Measurements from ENCODE around the gene C7. TPM values are rescaled to one million over a fixed set of nuclear protein-coding genes. Genes with fewer than 3 reads are reported as not detected.

C7 gene
- total and polyA plus RNA-seq, 2 donors, result 609 to 807 TPM

DNA sequence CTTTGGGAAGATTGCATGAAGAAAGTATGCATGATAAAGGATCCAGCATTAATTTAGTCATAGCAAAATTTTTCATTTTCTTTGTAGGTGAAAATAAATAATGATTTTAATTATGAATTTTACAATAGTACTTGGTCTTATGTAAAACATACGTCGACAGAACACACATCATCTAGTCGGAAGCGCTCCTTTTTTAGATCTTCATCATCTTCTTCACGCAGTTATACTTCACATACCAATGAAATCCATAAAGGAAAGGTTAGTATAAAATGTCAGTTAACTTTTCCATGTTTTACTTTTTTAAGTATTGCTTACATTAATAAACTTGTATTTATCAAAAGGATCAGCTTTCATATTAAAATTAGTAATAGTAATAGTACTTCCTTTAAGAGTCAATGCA is 35.8 kb downstream of the C7 start:
- no peaks in the 10 kb centered on the region for H3K36me3 ChIP-seq (ENCODE audit: insufficient read depth)
- H3K27ac ChIP-seq (ENCODE audit: low read depth), result no peak overlapping the region
- no peak for DNase-seq (ENCODE audit: extremely low spot score)
- H3K4me3 ChIP-seq (ENCODE audit: low read depth, low read length), result no peak overlapping the region
- no peaks in the 10 kb centered on the region for H3K4me1 ChIP-seq (ENCODE audit: insufficient read depth)
- WGBS, result 95% methylated on average over 5 of the region's 5 CpGs

DNA sequence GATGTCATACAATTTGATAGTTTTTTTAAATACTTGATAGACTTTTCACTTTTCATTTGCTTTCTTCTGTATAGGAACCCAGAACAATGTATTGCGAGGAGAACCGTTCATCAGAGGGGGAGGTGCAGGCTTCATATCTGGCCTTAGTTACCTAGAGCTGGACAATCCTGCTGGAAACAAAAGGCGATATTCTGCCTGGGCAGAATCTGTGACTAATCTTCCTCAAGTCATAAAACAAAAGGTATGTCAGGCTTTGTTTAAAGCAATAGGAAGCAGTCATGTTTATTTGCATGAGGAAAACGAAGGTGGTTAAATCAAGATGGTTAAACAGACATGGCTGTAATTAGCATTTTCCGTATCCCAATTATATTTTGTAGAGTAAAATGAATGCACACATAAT is 46.0 kb downstream of the C7 start:
- Histone ChIP-seq H3K36me3 (ENCODE audit: insufficient read depth) (no peaks in the 10 kb centered on the region), H3K27ac (ENCODE audit: low read depth) (no peak overlapping the region), H3K4me1 (ENCODE audit: insufficient read depth) (no peaks in the 10 kb centered on the region), H3K4me3 (ENCODE audit: low read depth, low read length) (no peak overlapping the region)
- DNase-seq (ENCODE audit: extremely low spot score), result no peak
- 77% methylated on average over 5 of the region's 5 CpGs for WGBS

GRCh38 chr5:40957048-40957447 is 47.8 kb downstream of the C7 start:
- H3K36me3 ChIP-seq (ENCODE audit: insufficient read depth), result no peaks in the 10 kb centered on the region
- WGBS, result 92% methylated on average over 3 of the region's 3 CpGs
- H3K4me1 ChIP-seq (ENCODE audit: insufficient read depth), result no peaks in the 10 kb centered on the region
- H3K4me3 ChIP-seq (ENCODE audit: low read depth, low read length), result no peak overlapping the region
- no peak overlapping the region for H3K27ac ChIP-seq (ENCODE audit: low read depth)
- DNase-seq (ENCODE audit: extremely low spot score), result no peak

DNA sequence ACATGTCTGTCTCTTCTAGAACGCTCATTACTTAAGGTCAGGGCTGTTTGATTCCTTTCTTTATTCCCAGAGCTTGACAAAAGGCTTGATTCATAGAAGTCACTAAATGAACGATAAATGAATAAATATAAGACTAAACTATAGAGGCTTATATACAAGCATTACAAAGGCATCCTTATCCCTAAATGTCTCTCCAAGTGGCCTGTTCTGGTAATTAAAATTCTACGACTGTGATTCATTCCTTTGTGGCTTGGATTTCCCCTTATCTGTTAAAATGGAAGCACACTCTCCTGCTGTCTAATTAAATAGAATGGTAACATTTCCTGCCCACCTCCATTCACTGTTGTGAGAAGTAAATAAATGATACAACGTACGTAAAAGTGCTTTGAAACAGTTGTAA is 49.5 kb downstream of the C7 start:
- Histone ChIP-seq H3K27ac (ENCODE audit: low read depth) (no peak overlapping the region), H3K4me1 (ENCODE audit: insufficient read depth) (no peaks in the 10 kb centered on the region), H3K36me3 (ENCODE audit: insufficient read depth) (no peaks in the 10 kb centered on the region), H3K4me3 (ENCODE audit: low read depth, low read length) (no peak overlapping the region)
- whole genome bisulfite sequencing, result 89% methylated on average over 5 of the region's 5 CpGs
- no peak for DNase-seq (ENCODE audit: extremely low spot score)

- Histone ChIP-seq H3K4me1 (ENCODE audit: insufficient read depth) (no peaks in the 10 kb centered on the region), H3K27ac (ENCODE audit: low read depth) (no peak overlapping the region), H3K4me3 (ENCODE audit: low read depth, low read length) (no peak overlapping the region), H3K36me3 (ENCODE audit: insufficient read depth) (no peaks in the 10 kb centered on the region)
- 99% methylated on average over 1 of the region's 1 CpG for WGBS
- DNase-seq (ENCODE audit: extremely low spot score), result no peak
Observed at GRCh38 chr5:40960037-40960436, 50.7 kb downstream of the C7 start.

DNA sequence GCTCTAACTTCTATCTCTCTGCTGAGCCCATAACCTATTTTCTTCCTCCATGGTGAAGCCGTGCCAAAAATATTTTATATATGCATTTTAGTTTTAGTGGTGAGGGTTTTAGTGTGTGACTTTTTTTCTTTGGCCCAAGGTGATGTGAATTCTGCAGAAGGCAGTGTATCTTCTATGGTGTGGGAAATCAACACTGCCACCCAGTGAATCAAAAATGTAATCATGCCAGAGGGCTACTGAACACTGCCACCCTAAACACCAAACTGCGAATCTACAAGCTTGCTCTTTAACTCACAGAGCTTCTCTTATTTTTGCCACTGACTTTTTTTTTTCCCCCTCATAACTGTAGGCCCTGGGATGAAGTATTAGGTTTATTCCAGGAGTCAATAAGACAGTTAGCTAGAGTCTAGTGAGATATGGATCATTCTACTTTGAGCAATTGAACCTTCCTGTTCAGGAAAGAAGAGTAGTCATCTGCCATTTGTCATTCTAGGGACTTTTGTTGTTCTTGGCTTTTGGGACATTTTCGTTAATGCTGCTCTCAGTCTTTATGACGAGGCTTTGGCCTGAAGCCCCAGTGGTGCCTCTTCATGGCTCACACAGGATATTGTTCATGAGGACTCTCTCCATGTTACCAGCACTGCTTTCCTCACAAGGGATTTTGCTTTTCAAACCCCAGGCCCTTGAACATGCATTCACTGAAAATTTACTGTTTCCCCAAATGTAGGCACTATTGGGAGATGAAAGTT is 53.1 kb downstream of the C7 start:
- Histone ChIP-seq H3K4me1 (ENCODE audit: insufficient read depth) (no peaks in the 10 kb centered on the region), H3K36me3 (ENCODE audit: insufficient read depth) (no peaks in the 10 kb centered on the region), H3K27ac (ENCODE audit: low read depth) (no peak overlapping the region), H3K4me3 (ENCODE audit: low read depth, low read length) (no peak overlapping the region)
- no peak for DNase-seq (ENCODE audit: extremely low spot score)
- 84% methylated on average over 4 of the region's 4 CpGs for WGBS

DNA sequence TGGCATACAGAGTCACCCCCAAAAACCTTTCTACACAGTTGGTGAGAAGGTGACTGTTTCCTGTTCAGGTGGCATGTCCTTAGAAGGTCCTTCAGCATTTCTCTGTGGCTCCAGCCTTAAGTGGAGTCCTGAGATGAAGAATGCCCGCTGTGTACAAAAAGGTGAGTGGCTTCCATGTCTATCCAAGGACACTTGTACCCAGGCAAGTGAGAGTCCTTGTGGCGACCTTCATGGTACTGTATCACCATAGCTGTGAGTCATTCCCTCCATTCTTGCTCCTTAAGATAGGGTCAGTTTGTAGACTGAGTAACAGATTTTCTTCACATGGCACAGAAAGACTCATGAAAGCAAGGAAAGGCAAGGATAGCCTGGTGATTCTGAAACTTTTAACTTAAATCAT is 63.1 kb downstream of the C7 start:
- H3K36me3 ChIP-seq (ENCODE audit: insufficient read depth), result no peaks in the 10 kb centered on the region
- WGBS, result 97% methylated on average over 2 of the region's 2 CpGs
- H3K4me3 ChIP-seq (ENCODE audit: low read depth, low read length), result no peak overlapping the region
- H3K27ac ChIP-seq (ENCODE audit: low read depth), result no peak overlapping the region
- no peak for DNase-seq (ENCODE audit: extremely low spot score)
- no peaks in the 10 kb centered on the region for H3K4me1 ChIP-seq (ENCODE audit: insufficient read depth)

DNA sequence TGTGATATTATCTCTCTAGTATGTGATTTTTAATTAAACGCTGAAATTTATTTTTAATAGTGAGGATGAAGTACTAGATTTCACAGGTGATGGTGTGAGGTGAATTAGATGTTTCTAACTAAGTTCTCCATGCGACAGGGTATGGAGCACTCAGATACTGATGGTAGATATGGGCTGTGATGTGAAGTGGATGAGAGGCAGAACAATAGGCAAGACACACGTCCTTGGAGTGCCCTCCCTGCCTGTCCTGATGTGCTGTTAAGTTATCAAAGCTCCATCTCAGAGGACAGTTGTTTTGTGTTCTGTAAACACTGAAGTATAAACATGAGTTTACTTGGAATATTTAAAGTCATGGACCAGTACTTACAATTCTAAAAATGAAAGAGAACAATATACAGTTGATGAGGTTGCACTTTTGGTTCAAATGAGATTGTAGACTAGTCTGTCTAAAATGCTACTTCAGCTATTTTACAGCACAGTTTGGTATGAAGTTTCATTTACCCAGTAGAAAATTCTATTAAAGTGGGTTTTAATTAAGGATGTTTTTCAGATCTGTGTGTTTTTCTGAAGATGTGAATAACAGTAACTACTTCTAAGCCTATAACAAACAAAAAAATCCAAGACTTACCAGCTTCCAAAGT is 64.2 kb downstream of the C7 start:
- no peaks in the 10 kb centered on the region for H3K4me1 ChIP-seq (ENCODE audit: insufficient read depth)
- DNase-seq (ENCODE audit: extremely low spot score), result no peak
- 74% methylated on average over 3 of the region's 3 CpGs for WGBS

GRCh38 chr5:40976041-40976440 is 66.7 kb downstream of the C7 start:
- WGBS, result 70% methylated on average over 3 of the region's 3 CpGs
- no peak overlapping the region for H3K4me3 ChIP-seq (ENCODE audit: low read depth, low read length)
- H3K36me3 ChIP-seq (ENCODE audit: insufficient read depth), result no peaks in the 10 kb centered on the region
- H3K27ac ChIP-seq (ENCODE audit: low read depth), result no peak overlapping the region
- H3K4me1 ChIP-seq (ENCODE audit: insufficient read depth), result no peaks in the 10 kb centered on the region
- DNase-seq (ENCODE audit: extremely low spot score), result no peak

More for the DNA sequence above, 64.2 kb downstream of the C7 start:
- Histone ChIP-seq H3K36me3 (ENCODE audit: insufficient read depth) (no peaks in the 10 kb centered on the region), H3K4me3 (ENCODE audit: low read depth, low read length) (no peak overlapping the region), H3K27ac (ENCODE audit: low read depth) (no peak overlapping the region)

DNA sequence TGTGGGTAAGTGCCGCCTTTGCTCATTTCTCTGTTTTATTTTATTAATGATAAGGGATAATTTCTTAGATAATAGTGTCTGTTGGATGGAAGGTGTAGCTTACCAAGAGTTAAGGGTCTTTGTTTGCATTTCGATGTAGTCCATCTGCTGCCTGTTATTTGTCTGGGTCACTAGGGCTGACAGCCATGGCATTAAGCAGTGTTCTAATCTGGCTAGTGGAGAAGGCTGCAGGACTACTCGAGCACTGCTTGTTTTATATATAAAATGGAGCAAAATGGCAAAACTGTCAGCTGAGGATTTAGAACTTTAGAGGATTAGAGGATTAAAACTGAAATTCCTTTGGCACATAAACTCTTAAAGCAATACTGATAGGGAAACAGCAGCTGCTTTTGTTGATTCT is 67.5 kb downstream of the C7 start:
- Histone ChIP-seq H3K4me1 (ENCODE audit: insufficient read depth) (no peaks in the 10 kb centered on the region), H3K4me3 (ENCODE audit: low read depth, low read length) (no peak overlapping the region), H3K36me3 (ENCODE audit: insufficient read depth) (no peaks in the 10 kb centered on the region), H3K27ac (ENCODE audit: low read depth) (no peak overlapping the region)
- 25% methylated on average over 3 of the region's 3 CpGs for WGBS
- no peak for DNase-seq (ENCODE audit: extremely low spot score)

GRCh38 chr5:40981420-40981819 is 72.1 kb downstream of the C7 start:
- H3K36me3 ChIP-seq (ENCODE audit: insufficient read depth), result no peaks in the 10 kb centered on the region
- 77% methylated on average over 9 of the region's 9 CpGs for WGBS
- no peak for DNase-seq (ENCODE audit: extremely low spot score)
- H3K27ac ChIP-seq (ENCODE audit: low read depth), result no peak overlapping the region
- no peaks in the 10 kb centered on the region for H3K4me1 ChIP-seq (ENCODE audit: insufficient read depth)
- no peak overlapping the region for H3K4me3 ChIP-seq (ENCODE audit: low read depth, low read length)

- H3K4me1 ChIP-seq (ENCODE audit: insufficient read depth), result no peaks in the 10 kb centered on the region
- no peaks in the 10 kb centered on the region for H3K36me3 ChIP-seq (ENCODE audit: insufficient read depth)
- DNase-seq (ENCODE audit: extremely low spot score), result no peak
- WGBS, result 86% methylated on average over 3 of the region's 3 CpGs
- H3K4me3 ChIP-seq (ENCODE audit: low read depth, low read length), result no peak overlapping the region
- no peak overlapping the region for H3K27ac ChIP-seq (ENCODE audit: low read depth)
Observed at GRCh38 chr5:40983781-40984180, 74.5 kb downstream of the C7 start.

- 86% methylated on average over 3 of the region's 3 CpGs for WGBS
- no peaks in the 10 kb centered on the region for H3K4me1 ChIP-seq (ENCODE audit: insufficient read depth)
- H3K4me3 ChIP-seq (ENCODE audit: low read depth, low read length), result no peak overlapping the region
- H3K36me3 ChIP-seq (ENCODE audit: insufficient read depth), result no peaks in the 10 kb centered on the region
- H3K27ac ChIP-seq (ENCODE audit: low read depth), result no peak overlapping the region
- no peak for DNase-seq (ENCODE audit: extremely low spot score)
Observed at GRCh38 chr5:40984884-40985283, 75.6 kb downstream of the C7 start.

- Histone ChIP-seq H3K4me1 (ENCODE audit: insufficient read depth) (no peaks in the 10 kb centered on the region), H3K4me3 (ENCODE audit: low read depth, low read length) (no peak overlapping the region), H3K36me3 (ENCODE audit: insufficient read depth) (no peaks in the 10 kb centered on the region), H3K27ac (ENCODE audit: low read depth) (no peak overlapping the region)
- WGBS, result 50% methylated on average over 4 of the region's 4 CpGs
- DNase-seq (ENCODE audit: extremely low spot score), result no peak
Observed at GRCh38 chr5:40985501-40985900, 76.2 kb downstream of the C7 start.
